ENCODE results near the gene PNP. TPM values are rescaled to one million over a fixed set of nuclear protein-coding genes. Genes with fewer than 3 reads are reported as not detected.
A peak's percentile ranks its signal among the peaks of the same experiment; 100 is the strongest.

The PNP gene
- 52.4 TPM for polyA plus RNA-seq (2013, experiment 1 of 2)
- polyA plus RNA-seq (2013, experiment 2 of 2): 51.1 TPM

GRCh38 chr14:20469242-20469889 is at the start of gene PNP:
PNP (plus strand) TSS chr14:20469406; CDS start chr14:20469525, 119 bp downstream.
- peak; percentile 94 for DNase-seq
- Histone ChIP-seq H3K4me3 (ENCODE audit: insufficient read depth in 1 of 2, low read depth in 1 of 2, low read length in 2 of 2) (peak within 1 kb of the TSS; percentile 73 to 96), H3K18ac (ENCODE audit: low read depth in 1 of 2, low read length in 2 of 2) (peak within 1 kb of the TSS; percentile 56 to 87), H3K27ac (ENCODE audit: low read length, poor library complexity, severe bottlenecking) (peak within 1 kb of the TSS; percentile 39), H3K14ac (ENCODE audit: low read length in 2 of 2) (peak within 1 kb of the TSS in 1 of 2 experiments; percentile 80), H3K36me3 (ENCODE audit: control insufficient read depth in 1 of 2, insufficient read depth in 2 of 2, low read depth in 1 of 2, low read length in 2 of 2) (peaks cover 5 to 24% of the 10 kb centered on the region in 2 experiments), H3K4ac (ENCODE audit: low read depth in 1 of 2, low read length in 2 of 2) (peak within 1 kb of the TSS; percentile 27 to 33), H2AFZ (ENCODE audit: low read depth, low read length) (peak within 1 kb of the TSS; percentile 55), H3K79me1 (replicated peaks; ENCODE audit: low read length, poor library complexity, severe bottlenecking) (peaks cover 11% of the 10 kb centered on the region), H3K4me1 (ENCODE audit: control insufficient read depth, insufficient read depth, low read depth, low read length) (peaks cover 5% of the 10 kb centered on the region), H3K27me3 (ENCODE audit: control insufficient read depth in 1 of 2, insufficient read depth in 1 of 2, low read length in 2 of 2) (no peaks in the 10 kb centered on the region), H2AK5ac (ENCODE audit: low read length, severe bottlenecking) (no peak within 1 kb of the TSS), H3K9me3 (ENCODE audit: control insufficient read depth, low read length) (no peaks in the 10 kb centered on the region), H2BK5ac (ENCODE audit: low read depth, low read length, poor library complexity, severe bottlenecking) (no peak within 1 kb of the TSS), H3K9ac (ENCODE audit: low read length) (peak within 1 kb of the TSS; percentile 96), H3K4me2 (ENCODE audit: low read length, poor library complexity, severe bottlenecking) (peak within 1 kb of the TSS; percentile 67), H2BK12ac (ENCODE audit: low read length in 2 of 2) (peak within 1 kb of the TSS in 1 of 2 experiments; percentile 60), H2BK120ac (ENCODE audit: low read depth, low read length) (no peak within 1 kb of the TSS), H4K8ac (ENCODE audit: low read length) (peak within 1 kb of the TSS; percentile 66), H2BK15ac (ENCODE audit: low read depth, poor library complexity, severe bottlenecking) (peak within 1 kb of the TSS; percentile 54), H4K91ac (ENCODE audit: low read length) (peak within 1 kb of the TSS; percentile 30), H3K23ac (ENCODE audit: low read length in 2 of 2) (peak within 1 kb of the TSS in 1 of 2 experiments; percentile 2)
- WGBS: under 1% methylated on average over 30 of the region's 40 CpGs

- Histone ChIP-seq H3K27me3 (ENCODE audit: control insufficient read depth in 1 of 2, insufficient read depth in 1 of 2, low read length in 2 of 2) (no peaks in the 10 kb centered on the region), H2BK15ac (ENCODE audit: low read depth, poor library complexity, severe bottlenecking) (no peak overlapping the region), H3K14ac (ENCODE audit: low read length in 2 of 2) (no peak overlapping the region), H2BK12ac (ENCODE audit: low read length in 2 of 2) (no peak overlapping the region), H2BK5ac (ENCODE audit: low read depth, low read length, poor library complexity, severe bottlenecking) (no peak overlapping the region), H3K4me2 (ENCODE audit: low read length, poor library complexity, severe bottlenecking) (no peak overlapping the region), H3K18ac (ENCODE audit: low read depth in 1 of 2, low read length in 2 of 2) (no peak overlapping the region), H3K9ac (ENCODE audit: low read length) (no peak overlapping the region), H4K8ac (ENCODE audit: low read length) (no peak overlapping the region), H2AFZ (ENCODE audit: low read depth, low read length) (no peak overlapping the region), H3K4me1 (ENCODE audit: control insufficient read depth, insufficient read depth, low read depth, low read length) (no peaks in the 10 kb centered on the region), H2AK5ac (ENCODE audit: low read length, severe bottlenecking) (no peak overlapping the region), H2BK120ac (ENCODE audit: low read depth, low read length) (no peak overlapping the region), H4K91ac (ENCODE audit: low read length) (no peak overlapping the region), H3K36me3 (ENCODE audit: control insufficient read depth in 1 of 2, insufficient read depth in 2 of 2, low read depth in 1 of 2, low read length in 2 of 2) (no peaks in the 10 kb centered on the region), H3K9me3 (ENCODE audit: control insufficient read depth, low read length) (no peaks in the 10 kb centered on the region), H3K23ac (ENCODE audit: low read length in 2 of 2) (no peak overlapping the region), H3K4me3 (ENCODE audit: insufficient read depth in 1 of 2, low read depth in 1 of 2, low read length in 2 of 2) (no peak overlapping the region), H3K79me1 (replicated peaks; ENCODE audit: low read length, poor library complexity, severe bottlenecking) (no peaks in the 10 kb centered on the region), H3K4ac (ENCODE audit: low read depth in 1 of 2, low read length in 2 of 2) (no peak overlapping the region), H3K27ac (ENCODE audit: low read length, poor library complexity, severe bottlenecking) (no peak overlapping the region)
- no peak for DNase-seq
- 64% methylated on average over 1 of the region's 1 CpG for WGBS
Observed at GRCh38 chr14:20419419-20419818, 49.8 kb upstream of the PNP start.

- Histone ChIP-seq H3K23ac (ENCODE audit: low read length in 2 of 2) (no peak overlapping the region), H3K18ac (ENCODE audit: low read depth in 1 of 2, low read length in 2 of 2) (no peak overlapping the region), H2BK5ac (ENCODE audit: low read depth, low read length, poor library complexity, severe bottlenecking) (no peak overlapping the region), H2AFZ (ENCODE audit: low read depth, low read length) (no peak overlapping the region), H3K9ac (ENCODE audit: low read length) (no peak overlapping the region), H2BK120ac (ENCODE audit: low read depth, low read length) (no peak overlapping the region), H2AK5ac (ENCODE audit: low read length, severe bottlenecking) (no peak overlapping the region), H3K9me3 (ENCODE audit: control insufficient read depth, low read length) (no peaks in the 10 kb centered on the region), H3K36me3 (ENCODE audit: control insufficient read depth in 1 of 2, insufficient read depth in 2 of 2, low read depth in 1 of 2, low read length in 2 of 2) (no peaks in the 10 kb centered on the region), H3K4me3 (ENCODE audit: insufficient read depth in 1 of 2, low read depth in 1 of 2, low read length in 2 of 2) (no peak overlapping the region), H3K27ac (ENCODE audit: low read length, poor library complexity, severe bottlenecking) (no peak overlapping the region), H2BK15ac (ENCODE audit: low read depth, poor library complexity, severe bottlenecking) (no peak overlapping the region), H4K8ac (ENCODE audit: low read length) (no peak overlapping the region), H3K27me3 (ENCODE audit: control insufficient read depth in 1 of 2, insufficient read depth in 1 of 2, low read length in 2 of 2) (no peaks in the 10 kb centered on the region), H3K4me2 (ENCODE audit: low read length, poor library complexity, severe bottlenecking) (no peak overlapping the region), H4K91ac (ENCODE audit: low read length) (no peak overlapping the region), H2BK12ac (ENCODE audit: low read length in 2 of 2) (no peak overlapping the region), H3K4ac (ENCODE audit: low read depth in 1 of 2, low read length in 2 of 2) (no peak overlapping the region), H3K14ac (ENCODE audit: low read length in 2 of 2) (no peak overlapping the region), H3K4me1 (ENCODE audit: control insufficient read depth, insufficient read depth, low read depth, low read length) (no peaks in the 10 kb centered on the region), H3K79me1 (replicated peaks; ENCODE audit: low read length, poor library complexity, severe bottlenecking) (no peaks in the 10 kb centered on the region)
- WGBS: 10% methylated on average over 2 of the region's 2 CpGs
- DNase-seq: no peak
Observed at GRCh38 chr14:20421267-20421666, 47.9 kb upstream of the PNP start.

- Histone ChIP-seq H2AFZ (ENCODE audit: low read depth, low read length) (no peak overlapping the region), H2BK120ac (ENCODE audit: low read depth, low read length) (no peak overlapping the region), H3K79me1 (replicated peaks; ENCODE audit: low read length, poor library complexity, severe bottlenecking) (no peaks in the 10 kb centered on the region), H3K9ac (ENCODE audit: low read length) (no peak overlapping the region), H2AK5ac (ENCODE audit: low read length, severe bottlenecking) (no peak overlapping the region), H2BK12ac (ENCODE audit: low read length in 2 of 2) (no peak overlapping the region), H3K36me3 (ENCODE audit: control insufficient read depth in 1 of 2, insufficient read depth in 2 of 2, low read depth in 1 of 2, low read length in 2 of 2) (no peaks in the 10 kb centered on the region), H3K18ac (ENCODE audit: low read depth in 1 of 2, low read length in 2 of 2) (no peak overlapping the region), H3K4me1 (ENCODE audit: control insufficient read depth, insufficient read depth, low read depth, low read length) (no peaks in the 10 kb centered on the region), H3K27ac (ENCODE audit: low read length, poor library complexity, severe bottlenecking) (no peak overlapping the region), H3K9me3 (ENCODE audit: control insufficient read depth, low read length) (no peaks in the 10 kb centered on the region), H3K4ac (ENCODE audit: low read depth in 1 of 2, low read length in 2 of 2) (no peak overlapping the region), H3K14ac (ENCODE audit: low read length in 2 of 2) (no peak overlapping the region), H3K23ac (ENCODE audit: low read length in 2 of 2) (no peak overlapping the region), H2BK5ac (ENCODE audit: low read depth, low read length, poor library complexity, severe bottlenecking) (no peak overlapping the region), H4K91ac (ENCODE audit: low read length) (no peak overlapping the region), H4K8ac (ENCODE audit: low read length) (no peak overlapping the region), H3K4me3 (ENCODE audit: insufficient read depth in 1 of 2, low read depth in 1 of 2, low read length in 2 of 2) (no peak overlapping the region), H3K4me2 (ENCODE audit: low read length, poor library complexity, severe bottlenecking) (no peak overlapping the region), H3K27me3 (ENCODE audit: control insufficient read depth in 1 of 2, insufficient read depth in 1 of 2, low read length in 2 of 2) (no peaks in the 10 kb centered on the region), H2BK15ac (ENCODE audit: low read depth, poor library complexity, severe bottlenecking) (no peak overlapping the region)
- no CpG with 5 or more reads among the region's 2 CpGs for WGBS
- DNase-seq: no peak
Observed at GRCh38 chr14:20422886-20423285, 46.3 kb upstream of the PNP start.
